GM11168 (cell line): Measurements from ENCODE around the gene PTPRT.

ENCODE experiments used
- in situ Hi-C: fragments of 300-500 bp; cut with MboI; formaldehyde crosslinking; loops from one replicate; pipeline ENCODE4 v1.12.0; 2022; ENCODE audit warnings: low sequenced_read_pairs; ENCODE audit not compliant: unreplicated experiment

PTPRT gene

DNA sequence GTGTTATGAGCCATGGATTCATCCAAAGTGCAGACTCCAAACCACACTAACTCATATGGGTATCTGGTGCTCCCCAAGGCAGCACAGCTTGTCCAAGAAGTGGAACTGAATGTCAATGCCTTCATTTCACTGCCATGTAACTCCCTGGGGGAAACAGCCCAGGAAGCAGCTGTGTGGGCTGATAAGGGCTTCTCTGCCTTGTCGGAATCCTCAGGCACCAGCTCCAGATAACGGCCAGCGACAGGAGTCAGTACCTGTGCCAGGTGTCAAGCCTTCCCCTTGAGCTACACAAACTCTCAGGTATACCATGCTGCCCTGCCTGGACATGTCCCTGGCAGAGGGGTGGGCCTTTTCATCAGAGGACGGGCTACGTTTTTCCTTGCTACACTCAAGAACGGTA, 819.6 kb downstream of the PTPRT start:
- in situ Hi-C loops: no loop called here

DNA sequence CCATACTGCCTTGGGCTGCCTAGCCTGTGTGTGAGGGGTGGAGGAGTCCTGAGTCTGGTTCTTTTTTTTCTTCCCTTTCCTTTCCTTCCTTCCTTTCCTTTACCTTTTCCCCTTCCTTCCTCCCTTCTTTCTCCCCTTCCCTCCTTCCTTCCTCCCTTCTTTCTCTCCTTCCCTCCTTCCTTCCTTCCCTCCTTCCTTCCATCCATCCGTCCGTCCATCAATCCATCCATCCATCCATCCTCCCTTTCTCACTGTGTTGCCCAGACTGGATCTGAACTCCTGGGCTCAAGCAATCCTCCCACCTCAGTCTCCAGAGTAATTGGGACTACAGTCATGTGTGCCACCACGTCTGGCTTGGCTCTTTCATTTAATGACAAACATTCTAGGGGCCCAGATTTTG, 820.8 kb downstream of the PTPRT start:
- in situ Hi-C loops: no loop called here

DNA sequence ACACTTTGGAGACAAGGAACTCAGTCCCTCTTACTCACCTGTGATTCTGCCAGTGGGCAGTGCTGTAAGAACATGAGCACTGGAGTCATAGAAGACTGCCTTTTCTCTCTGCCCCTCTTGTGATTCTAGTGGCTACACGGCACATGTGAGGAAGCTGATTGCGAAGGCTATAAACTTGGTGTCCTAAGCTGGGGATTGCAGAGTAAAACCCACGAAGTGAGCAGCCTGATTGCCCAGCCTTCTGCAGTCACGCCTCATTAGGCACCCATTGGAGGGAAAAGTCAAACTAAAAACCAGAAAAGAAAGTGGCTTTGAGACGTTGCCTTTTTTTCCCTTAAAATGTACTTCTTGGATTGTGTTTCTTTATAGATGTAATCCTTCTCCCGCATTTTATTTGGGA, 823.1 kb downstream of the PTPRT start:
- in situ Hi-C loops: no loop called here

DNA sequence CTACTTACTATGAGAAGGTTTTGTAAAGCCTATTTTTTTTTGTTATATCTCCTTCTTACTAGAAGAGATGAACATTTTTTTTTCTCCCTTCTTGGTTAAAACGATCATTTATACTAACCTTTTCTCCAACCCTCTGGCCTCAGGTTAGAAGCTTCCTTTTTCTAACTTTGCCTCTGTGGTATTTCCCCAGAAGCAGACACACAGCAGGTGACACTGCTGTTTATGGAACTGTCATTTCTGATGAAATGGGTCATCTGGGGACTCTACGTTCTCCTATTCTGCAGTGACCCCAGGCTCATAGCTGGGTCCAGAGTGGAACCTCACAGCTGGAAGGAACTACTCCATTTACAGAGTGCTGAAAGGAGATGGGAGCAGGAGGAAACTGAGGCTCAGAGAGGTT, 825.3 kb downstream of the PTPRT start:
- in situ Hi-C loops: no loop called here

DNA sequence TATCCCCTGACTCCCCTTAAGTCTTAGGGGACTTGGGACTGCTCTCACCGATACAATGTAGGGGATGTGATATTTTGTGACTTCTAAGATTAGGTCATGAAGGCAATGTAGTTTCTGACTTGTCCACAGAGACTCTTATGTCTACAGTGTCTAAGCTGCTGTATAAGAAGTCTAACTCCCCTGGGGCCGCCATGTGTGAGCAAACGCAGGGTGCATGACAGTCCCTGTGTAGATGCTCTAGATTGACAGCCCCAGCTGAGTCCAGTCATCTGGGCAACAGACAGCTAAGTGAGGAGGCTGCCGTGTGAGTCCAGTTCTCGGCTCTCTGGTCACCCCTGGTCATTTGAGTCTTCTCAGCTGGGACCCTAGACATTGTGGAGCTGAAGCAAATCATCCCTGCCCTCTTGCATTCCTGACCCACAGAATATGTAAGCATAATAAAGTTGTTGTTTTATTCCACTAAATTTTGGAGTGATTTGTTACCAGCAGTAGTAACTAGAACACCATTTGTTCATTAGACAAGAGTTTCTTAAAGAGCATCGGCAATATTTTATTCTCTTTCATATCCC, 828.2 kb downstream of the PTPRT start:
- in situ Hi-C loops: no loop called here

DNA sequence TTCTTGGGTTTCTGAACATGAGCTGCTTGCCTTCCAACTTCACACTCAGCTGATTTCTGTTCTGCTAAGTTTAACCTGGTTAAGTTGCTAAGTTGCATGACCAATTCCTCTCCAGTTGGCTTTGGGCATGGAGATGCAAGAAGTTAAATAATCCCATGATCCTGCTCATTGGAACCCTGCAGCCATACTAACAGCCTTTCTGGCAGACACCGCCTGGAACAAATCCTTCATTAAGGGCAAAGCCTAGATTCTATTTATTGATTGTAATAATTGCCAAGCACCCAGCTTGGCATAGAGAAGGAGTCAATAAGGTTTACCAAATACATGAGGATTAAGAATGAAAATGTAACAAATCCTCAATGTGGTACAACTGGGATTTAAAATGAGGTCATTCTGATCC, 829.1 kb downstream of the PTPRT start:
- in situ Hi-C loops: no loop called here

DNA sequence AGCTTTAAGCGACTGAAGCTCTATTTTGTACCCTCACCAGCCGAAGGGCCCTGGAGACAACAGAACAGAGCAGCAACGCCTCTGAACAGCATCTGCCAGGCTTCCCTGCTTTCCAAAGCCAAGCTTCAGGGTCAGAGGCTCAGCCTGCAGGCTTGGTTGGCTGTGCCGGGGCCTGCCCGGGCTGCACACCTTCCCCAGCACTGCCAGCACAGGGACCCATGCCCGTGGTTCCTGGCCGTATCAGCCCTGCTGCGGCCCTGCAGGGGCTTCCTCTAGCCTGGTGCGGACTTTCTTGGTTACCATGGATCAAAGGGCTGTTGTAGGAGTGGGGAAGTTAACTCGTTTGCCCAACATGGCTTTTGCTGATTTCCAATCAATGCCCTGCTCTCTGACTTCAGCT, 830.1 kb downstream of the PTPRT start:
- in situ Hi-C loops: no loop called here

DNA sequence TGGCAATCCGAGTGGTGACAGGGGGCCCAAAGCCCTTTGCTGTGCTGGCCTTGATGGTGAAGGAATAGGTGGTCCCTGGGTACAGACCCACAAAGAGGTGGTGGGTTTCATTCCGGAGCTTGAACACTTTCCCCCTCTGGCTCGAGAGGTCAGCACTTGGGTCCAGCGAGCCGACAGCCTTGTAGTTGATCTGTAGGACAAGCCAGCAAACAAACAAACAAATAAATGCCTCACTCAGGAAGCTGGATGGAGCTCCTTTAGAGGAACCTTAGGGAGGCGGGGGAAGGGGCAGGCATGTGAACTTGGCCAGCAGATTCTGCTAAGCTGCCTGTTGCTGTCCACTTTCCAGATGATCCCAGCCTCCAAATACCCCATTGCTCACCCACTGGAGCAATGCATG, 837.6 kb downstream of the PTPRT start:
- in situ Hi-C loops: no loop called here

DNA sequence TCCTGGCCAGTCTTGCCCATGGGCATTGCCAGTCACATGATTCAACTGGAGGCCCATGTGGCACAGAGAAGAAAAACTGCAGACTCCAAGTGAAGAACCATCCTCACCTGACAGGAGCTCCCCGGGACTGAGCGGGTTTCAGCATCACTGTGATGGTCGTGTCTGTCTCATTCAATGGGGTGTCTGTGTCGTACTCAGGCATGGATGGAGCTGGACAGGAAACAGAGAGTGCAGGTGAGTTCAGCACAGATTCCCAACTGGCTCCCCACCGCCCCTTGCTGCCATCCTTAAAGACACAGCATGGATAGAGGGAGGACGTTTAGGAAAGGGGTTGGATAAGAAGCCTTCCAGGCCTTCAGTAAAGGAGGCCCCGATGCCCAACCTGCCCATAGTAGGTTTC, 839.2 kb downstream of the PTPRT start:
- in situ Hi-C loops: no loop called here

DNA sequence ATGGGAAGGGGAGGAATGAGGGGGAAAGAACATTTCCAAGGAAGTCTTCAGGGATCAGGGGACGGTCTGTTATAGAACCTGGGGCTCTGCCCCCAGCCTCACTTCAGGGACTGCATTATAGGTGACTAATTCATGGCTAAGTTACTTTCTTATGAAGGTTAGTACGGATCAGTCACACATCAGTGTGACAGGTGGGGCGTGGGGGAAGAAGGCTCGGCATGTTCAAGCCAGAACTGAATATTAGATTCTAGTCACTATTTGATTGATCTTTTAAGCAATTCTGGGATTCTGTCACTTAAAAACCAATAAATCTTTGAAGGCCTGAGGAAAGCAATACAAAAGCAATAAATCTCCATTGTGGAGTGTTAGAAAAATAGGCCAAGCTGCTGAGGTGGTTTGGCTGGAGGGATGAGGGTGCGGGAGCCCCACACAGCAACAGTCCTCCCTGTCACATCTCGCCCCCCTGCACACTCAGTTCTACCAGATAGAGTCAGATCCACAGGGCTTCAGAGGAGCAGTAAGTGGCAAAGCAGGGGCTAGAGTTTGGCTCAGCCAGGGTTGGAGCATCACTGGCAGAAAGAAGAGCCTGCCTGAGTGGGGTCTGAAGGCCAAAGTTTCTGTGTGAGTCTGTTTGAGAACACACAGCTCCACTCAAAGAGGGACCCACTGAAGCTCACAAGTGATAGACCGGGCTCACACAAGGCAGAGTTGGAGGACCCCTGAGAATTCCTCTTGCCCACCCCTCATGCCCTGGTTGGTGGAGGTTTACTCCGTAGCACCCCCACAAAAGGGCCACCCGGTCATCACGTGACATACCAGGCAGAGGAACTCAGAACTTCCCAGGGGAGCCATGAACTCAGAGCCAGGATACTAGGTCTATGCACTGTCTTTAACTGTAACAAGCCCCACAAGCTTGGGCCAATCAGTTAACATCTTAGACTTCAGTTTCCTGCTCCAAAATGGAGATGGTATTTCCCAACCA, 843.2 kb downstream of the PTPRT start:
- in situ Hi-C loops: no loop called here

DNA sequence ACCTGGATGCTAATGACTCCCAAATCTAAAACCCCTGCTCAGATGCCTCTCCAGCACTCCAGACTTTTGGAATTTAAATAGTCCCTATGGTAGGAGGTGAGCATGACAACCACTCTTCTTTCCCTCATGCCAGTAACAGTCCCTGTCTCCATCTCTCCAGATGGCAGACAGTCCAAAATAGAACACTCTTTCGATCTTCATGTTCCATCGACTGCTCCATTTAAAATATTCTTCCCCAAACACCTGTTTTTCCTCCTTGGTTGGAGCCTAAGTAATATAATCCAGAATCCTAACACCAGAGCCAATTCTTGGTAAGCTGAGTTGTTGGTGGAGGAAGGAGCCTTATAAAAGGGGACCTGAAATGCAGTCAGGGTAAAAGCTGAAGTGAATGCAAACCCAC, 848.1 kb downstream of the PTPRT start:
- in situ Hi-C loops: no loop called here

DNA sequence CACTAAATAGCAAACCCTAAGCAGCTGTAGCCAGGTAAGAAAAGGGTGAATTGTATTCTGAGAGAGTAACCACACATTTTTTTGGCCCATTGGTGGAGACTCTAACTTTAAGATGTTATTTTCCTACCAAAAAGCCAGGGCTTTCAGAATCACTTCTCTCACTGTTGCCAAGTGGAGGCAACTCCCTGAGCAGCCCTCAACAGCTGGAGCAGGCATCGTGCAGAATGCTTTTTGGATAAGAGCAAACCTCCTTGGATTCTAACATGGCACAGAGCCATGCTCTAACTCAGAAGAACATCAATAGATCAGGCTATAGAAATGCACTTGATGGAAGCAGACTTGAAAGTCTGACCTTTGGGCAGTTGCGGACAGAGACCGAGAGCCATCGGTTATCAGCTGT, 849.3 kb downstream of the PTPRT start:
- in situ Hi-C loops: no loop called here

DNA sequence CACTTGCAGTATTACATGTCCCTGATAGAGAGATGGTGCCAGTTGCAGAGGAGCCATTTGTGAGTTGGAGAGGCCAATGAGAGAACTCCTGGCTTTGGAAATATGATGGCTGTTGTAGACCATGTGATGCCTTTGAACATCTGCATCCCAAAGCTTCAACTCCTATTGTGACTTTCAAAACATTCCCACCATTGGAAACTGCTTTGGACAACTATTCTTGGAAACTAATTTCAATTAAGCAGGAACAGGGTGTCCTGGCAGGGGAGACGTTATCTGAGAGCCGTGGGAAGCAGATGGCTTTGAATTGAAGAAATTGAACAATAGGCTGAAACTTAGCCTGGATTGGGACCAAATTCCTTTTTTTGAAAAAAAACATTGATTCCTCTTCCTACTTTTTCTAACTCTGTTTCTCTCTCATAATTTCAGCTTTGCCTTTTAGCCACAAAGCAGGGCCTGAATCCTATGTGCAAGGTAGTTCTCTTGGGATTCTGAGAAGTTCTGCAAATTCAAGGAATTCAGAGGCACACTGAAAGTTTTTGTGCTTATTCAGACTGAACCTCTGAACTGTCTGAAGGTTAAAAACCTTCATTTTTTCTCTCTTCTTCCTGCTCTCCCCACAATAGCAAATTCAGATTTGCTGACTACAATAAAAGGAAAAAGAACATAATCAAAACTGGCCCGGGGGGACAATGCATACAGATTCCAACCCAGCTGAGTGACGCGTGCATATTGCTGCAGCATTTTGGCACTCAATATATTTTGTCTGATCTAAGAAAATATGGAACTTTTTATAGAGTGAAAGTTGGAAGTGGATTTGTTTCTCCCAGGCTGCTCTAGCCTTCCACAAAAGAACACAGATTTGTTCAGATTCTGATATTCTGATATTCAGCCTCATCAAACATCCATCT, 851.2 kb downstream of the PTPRT start:
- in situ Hi-C loops: no loop called here

DNA sequence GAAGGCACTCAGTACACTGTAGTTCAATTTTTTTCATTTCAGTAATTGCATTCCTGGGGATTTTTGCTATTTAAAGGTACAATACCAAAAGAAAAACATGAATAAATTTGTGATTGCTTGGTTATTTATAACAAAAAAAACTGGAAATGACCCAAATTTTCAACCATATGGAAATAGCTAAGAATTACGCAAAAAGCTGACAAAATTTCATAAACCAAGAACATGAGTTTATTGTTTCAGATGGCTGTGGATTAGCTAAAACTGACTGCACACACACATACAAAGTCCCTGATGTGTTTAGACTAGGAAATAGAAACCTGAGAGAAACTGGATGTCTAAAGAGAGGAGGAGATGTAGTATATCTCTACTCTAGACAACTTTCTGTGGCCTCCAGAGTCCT, 853.1 kb downstream of the PTPRT start:
- in situ Hi-C loops: no loop called here

DNA sequence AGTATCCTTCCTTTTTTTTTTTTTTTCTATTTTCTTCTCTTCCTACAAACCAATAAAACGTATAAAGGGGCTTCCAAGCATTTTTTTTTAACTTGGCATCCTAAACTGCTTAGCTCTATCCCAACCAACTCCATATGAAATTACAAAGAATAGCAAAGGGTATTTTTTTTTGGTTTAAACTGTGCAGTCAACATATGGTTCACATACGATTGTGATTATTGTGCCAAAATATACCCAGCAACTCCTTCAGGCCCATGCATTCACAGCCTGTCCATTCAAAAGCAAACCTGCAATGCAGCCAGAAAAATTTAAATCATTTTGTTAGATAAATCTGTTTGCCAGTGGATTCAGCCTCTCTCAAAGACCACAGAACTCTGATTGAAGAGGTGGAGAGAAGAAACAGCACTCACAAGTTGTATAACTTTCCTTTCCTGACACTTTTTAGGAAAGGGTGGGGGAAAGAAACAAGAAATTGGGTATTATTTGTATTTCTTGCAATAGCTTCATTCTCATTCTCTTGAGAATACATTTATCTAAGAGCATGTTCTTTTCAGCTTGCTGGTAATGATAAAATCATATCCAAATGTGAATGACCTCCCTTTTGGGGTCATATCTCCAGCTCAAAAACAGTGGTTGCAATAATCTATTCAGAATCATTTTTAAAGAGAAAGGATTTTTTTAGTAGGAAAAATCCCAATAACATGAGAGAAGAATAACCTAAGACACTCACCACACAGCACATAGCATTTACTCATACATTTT, 870.3 kb downstream of the PTPRT start:
- in situ Hi-C loops: no loop called here

DNA sequence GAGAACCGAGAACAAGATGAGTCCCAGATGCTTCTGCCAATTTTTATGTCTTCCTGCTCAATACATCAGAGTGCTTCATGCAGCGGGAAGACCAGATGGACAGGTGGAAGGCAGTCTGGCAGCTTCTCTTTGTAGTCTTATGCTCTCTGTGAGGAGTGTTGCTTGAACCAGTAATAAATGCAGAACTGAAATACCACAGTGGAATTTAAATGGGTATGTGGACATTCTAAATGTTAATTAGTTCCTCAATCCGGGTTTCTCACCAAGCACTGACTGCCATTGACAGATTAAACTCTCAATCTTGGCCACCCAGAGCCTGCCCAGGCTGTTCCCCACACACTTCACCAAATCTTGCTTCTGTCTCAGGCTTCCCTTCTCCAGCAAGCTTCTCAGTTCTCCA, 876.0 kb downstream of the PTPRT start:
- in situ Hi-C loops: no loop called here

DNA sequence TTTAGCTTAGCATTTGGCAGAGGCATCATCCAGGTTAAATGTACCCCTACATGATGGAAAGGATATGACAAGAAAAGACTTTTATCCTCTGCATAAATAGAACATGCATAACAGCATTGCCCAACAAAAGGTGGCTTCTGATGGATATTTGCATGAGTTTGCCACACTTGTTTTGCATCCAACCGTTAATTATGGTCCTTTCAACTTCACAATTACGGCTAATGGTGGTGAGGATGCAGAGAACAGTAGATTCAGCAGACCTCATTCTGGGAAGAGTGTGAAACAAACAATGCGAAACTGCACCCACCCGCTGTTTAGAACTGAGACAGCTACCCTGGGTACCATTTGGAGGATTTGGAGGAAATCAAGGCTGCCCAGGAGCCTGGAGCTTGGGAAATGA, 880.7 kb downstream of the PTPRT start:
- in situ Hi-C loops: no loop called here

DNA sequence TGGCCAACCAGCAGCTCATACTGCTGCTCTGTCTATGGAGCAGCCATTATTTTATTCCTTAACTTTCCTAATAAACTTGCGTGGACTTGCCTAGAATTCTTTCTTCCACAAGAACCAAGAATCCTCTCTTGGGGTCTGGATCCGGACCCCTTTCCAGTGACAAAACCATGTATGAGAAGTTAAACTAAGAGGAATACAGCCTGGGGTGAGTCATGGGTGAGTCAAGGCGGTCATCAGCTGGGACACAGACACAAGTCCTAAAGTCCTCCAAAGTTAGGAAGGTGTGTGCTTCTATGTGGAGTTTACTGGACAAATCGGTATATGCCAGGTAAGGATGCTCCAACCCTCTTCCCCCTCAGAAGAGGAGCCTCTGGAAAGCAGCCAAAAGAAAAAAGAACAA, 881.5 kb downstream of the PTPRT start:
- in situ Hi-C loops: no loop called here

DNA sequence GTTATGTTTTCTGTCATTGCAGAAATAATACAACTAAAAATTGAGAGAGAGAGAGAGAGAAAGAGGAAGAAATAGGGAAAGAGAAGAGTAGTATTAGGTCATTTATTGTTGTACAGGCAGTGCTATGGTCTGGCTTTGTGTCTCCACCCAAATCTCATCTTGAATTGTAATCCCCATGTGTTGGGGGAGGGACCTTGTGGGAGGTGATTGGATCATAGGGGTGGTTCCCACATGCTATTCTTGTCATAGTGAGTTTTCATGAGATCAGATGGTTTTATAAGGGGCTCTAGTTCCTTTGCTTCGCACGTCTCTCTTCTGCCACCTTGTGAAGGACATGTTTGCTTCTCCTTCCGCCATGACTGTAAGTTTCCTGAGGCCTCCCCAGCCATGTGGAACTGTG, 894.1 kb downstream of the PTPRT start:
- in situ Hi-C loops: no loop called here

DNA sequence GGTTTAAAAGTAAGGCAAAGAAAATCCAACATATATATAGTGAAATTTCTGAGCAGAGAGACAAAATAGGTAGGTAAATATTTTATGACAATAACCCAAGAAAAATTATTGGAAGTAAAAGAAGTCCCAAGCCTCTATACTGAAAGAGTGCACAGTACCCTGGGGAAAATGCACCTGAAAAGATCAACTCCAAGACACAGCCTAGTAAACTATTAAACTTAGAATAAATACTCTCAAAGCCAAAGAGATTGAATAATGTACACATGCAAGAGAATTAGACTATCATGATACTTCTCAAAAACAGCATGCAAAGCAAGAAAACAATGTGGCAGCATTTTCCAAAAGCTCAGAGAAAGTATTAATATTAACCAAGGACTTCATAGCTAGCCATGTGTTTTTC, 894.7 kb downstream of the PTPRT start:
- in situ Hi-C loops: no loop called here
